HK-2 (cell line): Measurements from ENCODE around the gene ZNF423.
"Not testable (repeated sequence)": the region's sequence is repeated elsewhere in the genome, so short reads cannot be mapped to it uniquely, and the experiment has no call there.

ENCODE experiments used
- DNase-seq: peaks from one replicate; pipeline ENCODE4 v3.0.0-alpha.2; 2018; ENCODE audit not compliant: unreplicated experiment

ZNF423 gene

DNA sequence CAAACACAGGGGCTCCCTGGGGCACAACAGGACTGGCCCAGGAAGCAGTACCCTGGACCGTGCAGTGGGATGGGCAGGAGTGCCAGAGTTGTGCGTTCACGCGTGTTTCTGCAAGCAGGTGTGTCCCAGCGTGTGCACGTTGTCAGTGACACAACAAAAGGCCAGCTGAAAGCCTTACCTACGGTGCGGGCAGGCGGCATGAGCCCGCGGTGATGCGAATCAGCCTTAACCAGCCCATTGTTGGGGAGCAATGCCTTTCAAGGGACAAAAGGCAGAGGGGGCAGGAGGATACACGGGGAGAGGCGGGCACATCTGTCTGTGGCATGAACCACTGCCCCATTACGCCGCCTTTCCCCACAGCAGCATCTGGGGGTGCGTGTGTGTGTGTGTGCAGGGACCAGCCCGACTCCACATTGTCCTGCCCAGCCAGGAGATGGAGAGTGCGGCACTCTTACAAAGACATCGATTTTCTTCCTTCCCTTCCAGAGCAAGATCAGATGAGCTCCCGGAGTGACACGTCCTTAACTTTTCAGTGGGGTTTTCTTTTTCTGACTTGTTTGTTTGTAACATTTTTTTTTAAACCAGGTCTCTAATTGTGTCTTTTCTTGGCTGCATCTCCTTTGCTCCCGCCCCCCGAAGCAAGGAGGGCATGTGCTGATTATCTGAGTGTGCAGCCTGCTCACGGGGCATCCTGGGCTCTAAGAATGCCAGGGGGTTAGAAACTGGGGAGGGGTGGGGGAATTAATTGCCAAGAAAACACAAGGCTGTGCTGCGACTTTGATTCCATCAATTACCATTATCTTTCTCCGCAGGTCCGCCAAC, 158.1 kb downstream of the ZNF423 start:
- DNase-seq: no peak

- DNase-seq: no peak
These were observed 159.4 kb downstream of the ZNF423 start for GRCh38 chr16:49696414-49697101.

- no peak for DNase-seq
These were observed 160.0 kb downstream of the ZNF423 start for GRCh38 chr16:49695782-49696413.

DNA sequence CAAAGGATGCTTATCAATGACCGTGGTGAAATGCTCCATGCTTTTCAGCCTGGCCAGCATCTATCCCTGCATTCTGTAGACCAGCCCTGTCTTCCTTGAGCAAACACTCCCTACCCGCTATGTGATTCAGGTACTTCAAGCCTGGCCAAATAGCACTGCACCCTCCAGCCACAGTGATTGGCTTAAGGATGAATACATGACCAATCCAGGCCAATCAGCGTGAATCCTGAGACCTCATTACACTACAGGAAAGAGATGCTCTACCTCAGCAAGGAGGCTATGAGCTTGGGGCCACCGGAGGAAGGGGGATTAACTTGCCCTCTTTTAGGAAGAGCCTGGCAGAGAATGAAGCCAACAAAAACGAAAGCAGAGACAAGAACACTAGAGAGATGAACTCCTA, 162.5 kb downstream of the ZNF423 start:
- no peak for DNase-seq

- no peak for DNase-seq
These were observed 165.1 kb downstream of the ZNF423 start for GRCh38 chr16:49690778-49691177.

DNA sequence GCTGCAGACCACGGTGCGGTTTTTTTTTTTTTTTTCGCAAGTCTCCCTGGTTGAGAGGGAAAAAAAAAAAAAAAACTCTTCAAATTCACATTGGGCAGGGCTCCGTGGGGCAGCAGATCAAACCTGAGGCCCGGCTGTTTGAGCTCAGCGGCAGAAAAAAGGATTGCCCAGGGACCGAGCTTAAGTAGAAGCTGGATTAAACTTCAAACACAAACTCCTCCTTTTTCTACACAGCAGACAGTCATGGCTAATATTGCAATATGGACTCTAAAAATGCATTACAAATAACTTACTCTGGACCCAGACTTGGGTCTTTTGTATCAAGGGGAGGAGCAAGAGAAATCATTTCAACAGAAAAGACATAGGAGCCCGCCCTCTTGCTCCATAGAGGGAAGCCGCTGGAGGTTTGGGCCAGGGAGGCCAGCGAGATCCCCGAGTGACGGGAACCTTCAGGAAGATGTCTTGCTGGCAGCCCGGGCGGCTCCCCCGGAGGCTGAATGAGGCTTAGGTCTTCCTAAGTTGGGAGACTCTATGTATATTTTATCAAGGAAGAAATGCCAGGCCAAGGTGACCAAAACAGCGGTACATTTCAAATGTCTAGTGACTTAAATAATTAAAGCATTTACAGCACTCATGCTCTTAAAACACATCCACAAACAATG, 167.7 kb downstream of the ZNF423 start:
- DNase-seq: no peak

GRCh38 chr16:49687476-49688002, 168.4 kb downstream of the ZNF423 start:
- DNase-seq: no peak

- no peak for DNase-seq
These were observed 171.2 kb downstream of the ZNF423 start for GRCh38 chr16:49684696-49685095.

DNA sequence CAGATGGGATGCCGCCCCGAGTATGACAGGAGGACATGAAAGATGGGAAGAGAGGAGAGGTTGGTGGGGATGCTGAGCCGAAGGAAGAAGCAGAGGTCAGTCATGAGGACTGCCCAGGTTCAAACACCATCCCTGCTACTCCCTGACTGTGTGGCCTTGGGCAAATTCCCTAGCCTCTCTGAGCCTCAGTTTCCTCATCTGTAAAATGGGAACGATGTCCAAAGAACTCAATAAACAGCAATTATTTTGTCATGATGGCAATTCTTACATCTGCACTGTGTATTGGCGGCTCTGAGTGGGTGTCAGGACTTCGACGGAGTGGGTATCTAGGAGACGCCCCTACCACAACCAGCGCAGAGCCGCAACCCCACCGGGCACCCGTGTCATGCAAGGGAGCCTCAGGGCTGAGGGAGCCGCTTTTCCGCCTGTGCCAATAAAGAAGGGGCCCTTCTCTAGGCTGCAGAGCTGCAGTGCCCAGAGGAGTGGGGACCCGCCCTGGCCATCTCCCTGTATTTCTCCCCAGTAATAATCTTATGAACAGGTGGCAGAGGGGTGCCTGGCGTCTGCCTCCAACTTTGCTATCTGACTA, 173.2 kb downstream of the ZNF423 start:
- no peak for DNase-seq

GRCh38 chr16:49681217-49681883, 174.6 kb downstream of the ZNF423 start:
- no peak for DNase-seq

DNA sequence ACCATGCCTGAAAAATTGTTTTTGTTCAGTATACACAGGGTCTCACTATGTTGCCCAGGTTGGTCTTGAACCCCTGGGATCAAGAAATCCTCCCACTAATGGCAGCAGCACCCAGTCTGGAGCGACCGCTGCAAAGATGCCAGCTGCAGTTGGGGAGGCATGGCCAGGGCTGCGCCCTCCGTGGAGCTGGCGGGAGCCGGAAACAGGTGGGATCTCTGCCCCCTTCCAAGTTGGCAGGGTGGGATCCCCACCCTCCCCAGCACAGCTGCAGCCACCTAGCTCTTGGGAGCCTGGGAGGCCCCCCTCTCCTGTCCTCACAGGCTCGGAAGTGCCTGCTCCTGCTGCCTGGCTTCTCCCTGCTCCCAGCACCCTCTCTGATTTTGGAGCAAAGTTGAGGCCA, 176.8 kb downstream of the ZNF423 start:
- DNase-seq: no peak

- not testable (repeated sequence) for DNase-seq
These were observed 178.3 kb downstream of the ZNF423 start for GRCh38 chr16:49677661-49678060.

- DNase-seq: no peak
These were observed 180.5 kb downstream of the ZNF423 start for GRCh38 chr16:49675413-49675812.

DNA sequence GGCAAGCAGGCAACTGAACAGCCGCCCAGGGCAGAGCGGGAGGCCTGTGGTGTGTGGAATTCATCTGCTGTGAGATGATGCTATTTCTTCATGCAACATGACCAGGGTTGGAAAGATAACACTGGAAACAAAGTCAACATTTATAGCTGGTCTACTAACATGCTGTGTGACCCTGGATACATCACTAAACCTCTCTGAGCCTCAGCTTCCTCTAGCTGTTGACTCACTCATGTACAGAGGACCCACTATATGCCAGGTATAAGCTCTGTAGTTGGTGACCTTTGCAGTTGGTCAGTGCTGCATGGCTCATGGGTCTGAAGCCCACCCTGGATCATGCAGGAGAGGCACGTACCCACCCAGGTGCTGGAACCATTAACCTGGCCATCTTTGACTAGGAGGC, 180.9 kb downstream of the ZNF423 start:
- no peak for DNase-seq

GRCh38 chr16:49674351-49674851, 181.5 kb downstream of the ZNF423 start:
- DNase-seq: no peak

GRCh38 chr16:49673442-49673841, 182.5 kb downstream of the ZNF423 start:
- no peak for DNase-seq

GRCh38 chr16:49672753-49673152, 183.2 kb downstream of the ZNF423 start:
- no peak for DNase-seq

DNA sequence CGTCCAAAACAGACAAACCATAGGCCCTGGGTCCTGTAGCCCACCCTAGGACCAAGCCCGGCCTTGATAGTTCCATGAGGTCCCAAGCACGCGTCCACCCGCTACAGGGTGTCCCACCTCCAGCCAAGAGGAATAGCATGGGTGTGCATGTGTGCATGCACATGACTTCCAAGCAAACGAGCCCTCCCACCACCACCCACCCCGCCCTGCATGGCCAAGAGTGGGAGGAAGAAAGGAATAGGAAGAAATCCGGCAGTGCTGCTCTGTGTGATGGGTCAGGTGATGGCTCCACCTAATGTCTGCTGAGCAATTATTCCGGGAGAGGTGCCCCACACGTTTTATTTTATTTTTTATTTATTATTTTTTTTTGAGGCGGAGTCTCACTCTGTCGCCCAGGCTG, 184.6 kb downstream of the ZNF423 start:
- no peak for DNase-seq

DNA sequence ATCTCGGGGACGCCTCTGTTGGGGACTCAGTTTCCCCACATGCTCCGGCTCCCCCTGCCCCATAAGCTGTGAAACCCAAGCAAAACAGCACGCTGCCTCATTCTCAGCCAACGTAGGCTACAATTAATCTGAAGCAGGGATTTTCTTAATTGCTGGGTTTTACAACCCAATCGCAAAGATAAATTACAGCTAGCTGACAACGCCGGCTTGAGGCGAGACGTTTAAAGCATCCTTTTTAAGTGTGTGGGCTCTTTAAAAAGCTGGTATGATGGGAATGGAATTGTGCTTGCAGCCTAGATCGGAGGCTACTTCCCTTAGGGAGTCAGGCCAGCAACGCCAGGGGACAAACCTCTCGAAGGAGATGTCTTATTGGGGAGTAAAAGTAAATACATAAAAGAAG, 185.3 kb downstream of the ZNF423 start:
- no peak for DNase-seq

DNA sequence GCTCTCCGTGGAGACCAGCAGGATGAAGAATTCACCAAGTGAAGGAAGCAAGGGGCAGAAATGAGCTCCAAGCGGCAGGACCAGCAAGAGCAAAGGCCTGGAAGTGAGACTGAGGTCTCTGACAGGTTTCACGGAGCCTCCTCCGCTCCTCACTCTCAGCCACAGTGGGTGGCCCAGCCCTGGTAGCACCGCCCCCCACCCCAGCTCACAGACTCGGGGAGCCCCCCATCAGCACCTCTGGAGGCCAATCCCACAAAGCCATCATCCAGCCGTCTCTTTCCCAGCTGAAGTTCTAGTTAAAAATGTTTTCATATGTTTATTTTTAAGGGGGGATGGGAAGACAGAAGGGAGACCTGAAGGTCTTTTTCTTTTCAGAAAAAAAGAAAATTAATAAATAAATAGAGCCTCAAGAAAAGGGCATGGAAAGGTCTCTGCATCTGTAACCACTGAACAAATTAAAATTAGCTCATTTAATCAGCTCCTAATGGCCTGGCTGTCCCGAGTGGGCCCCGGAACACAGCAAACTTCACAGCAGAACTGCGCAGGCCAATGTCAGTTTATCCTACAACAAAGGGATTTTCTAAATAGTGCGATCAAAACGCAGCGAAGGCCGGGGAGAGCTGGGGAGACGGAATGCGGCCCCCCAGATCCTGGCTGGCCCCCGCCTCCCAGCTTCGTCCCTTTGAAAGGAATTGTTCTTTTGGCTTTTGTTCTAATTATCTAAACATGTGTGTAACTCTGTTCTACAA, 190.3 kb downstream of the ZNF423 start:
- DNase-seq: no peak
